Heart right ventricle (tissue), 16 donors: ENCODE data around the gene DIAPH1. TPM values are rescaled to one million over a fixed set of nuclear protein-coding genes. Genes with fewer than 3 reads are reported as not detected.
A peak's percentile ranks its signal among the peaks of the same experiment; 100 is the strongest.

ENCODE experiments used
- ATAC-seq, 8 donors: fragments of 200-7000 bp; cut with Tn5 transposase; one replicate each; pipeline ENCODE4 v1.9.1; 2020; ENCODE audit warnings: mild to moderate bottlenecking in 8 of 8, moderate library complexity in 8 of 8, moderate number of reproducible peaks in 1 of 8
- DNase-seq, 2 donors: peaks; one replicate each; pipeline ENCODE4 v3.0.0-alpha.2; 2020
- H3K27ac ChIP-seq, 10 donors: fragments of 200-600 bp; sonication (generic) in 2 of 10; one replicate each; pipeline versions ENCODE4 v1.5.0 to v1.8.0; 2020 to 2022; ENCODE audit warnings: mild to moderate bottlenecking in 3 of 10
- H3K27me3 ChIP-seq, 7 donors: fragments of 200-600 bp; one replicate each; pipeline ENCODE4 v1.8.0; 2021 to 2022; ENCODE audit warnings: mild to moderate bottlenecking in 2 of 7
- H3K36me3 ChIP-seq, 9 donors: fragments of 200-600 bp; sonication (generic) in 1 of 9; one replicate each; pipeline versions ENCODE4 v1.5.0 to v1.8.0; 2020 to 2022; ENCODE audit warnings: mild to moderate bottlenecking in 2 of 9
- H3K4me1 ChIP-seq, 9 donors: fragments of 200-600 bp; sonication (generic) in 1 of 9; one replicate each; pipeline versions ENCODE4 v1.5.0 to v1.8.0; 2020 to 2022; ENCODE audit warnings: mild to moderate bottlenecking in 4 of 9
- H3K4me3 ChIP-seq, 10 donors: fragments of 200-600 bp; sonication (generic) in 2 of 10; one replicate each; pipeline versions ENCODE4 v1.5.0 to v1.8.0; 2020 to 2022; ENCODE audit warnings: mild to moderate bottlenecking in 7 of 10, moderate library complexity in 2 of 10
- H3K9me3 ChIP-seq, 11 donors: fragments of 200-600 bp in 10 of 11; sonication (generic) in 2 of 11; one replicate each; pipeline versions ENCODE4 v1.5.0 to v1.8.0; 2013 to 2022; ENCODE audit warnings: mild to moderate bottlenecking in 2 of 11, control low read depth in 1 of 11, moderate library complexity in 1 of 11
- CTCF ChIP-seq, 9 donors: fragments of 200-600 bp; sonication (generic) in 2 of 9; IDR thresholded peaks; one replicate each; pipeline versions ENCODE4 v1.5.0 to v1.8.0; 2021 to 2022; ENCODE audit warnings: antibody characterized with exemption in 9 of 9, mild to moderate bottlenecking in 5 of 9, moderate library complexity in 1 of 9
- WGBS, 2 donors: extraction: QIAGEN DNeasy Blood & Tissue Kit; methylation state at CpG; one replicate each; pipeline ENCODE4 v1.1.7; 2013; ENCODE audit warnings: inconsistent platforms in 1 of 2; 5-methylcytosine and 5-hydroxymethylcytosine counted together
- intact Hi-C, 10 donors: fragments of 100-400 bp; cut with DNase I; formaldehyde crosslinking; loops; one replicate each; pipeline versions ENCODE4 v1.11.1 to v1.14.2; 2022
- polyA plus RNA-seq, 2 donors: library from polyadenylated mRNA; stranded (reverse); fragments of 200-250 nt; gene quantifications; one replicate each; pipeline ENCODE4 v1.2.3, GENCODE V29; 2013
- total RNA-seq, 10 donors: library from RNA; stranded (reverse); fragmentation: NEBNext Ultra II Directional in 3 of 10; extraction: Animal tissue kit (Norgen Biotek cat#: 25700) in 3 of 10; gene quantifications; one replicate each; pipeline versions ENCODE4 v1.2.1 to v1.2.4, GENCODE V29; 2021 to 2023
- donor health status: Arrhythmogenic right ventricular cardiomyopathy.
- donor health status: ischemic (EF 13 %, LVEDD 7.1; RV severe dilation, severe dysfunction).
- donor health status: healthy with polysubstance abuse.
- donor health status: DM: no; HTN: yes; CAD: no.
- donor health status: DM: no; HTN: no; CAD: no.
- donor health status: ischemic (EF 25% LVEDD 6.9; RV normal size, moderate dysfunction).
- donor health status: ischemic (EF 25% LVEDD 5.7; RV mildly dilated, moderate dysfunction).
- donor health status: healthy.
- donor health status: DM: yes; HTN: yes; CAD: no.
- donor health status: Ischemic cardiomyopathy.
- donor health status: ischemic (EF 35%, LVEDD 5.7; RV mildly dilated, moderate dysfunction).
- donor health status: nonischemic (EF 11% LVEDD 7.7; RV severe dilation, severe dysfunction).
- donor health status: DM: yes; HTN: yes; CAD: no.
- donor health status: PGD.
- donor health status: ischemic (EF 29% LVEDD 5.4; RV normal size, mild dysfunction).
- donor health status: nonischemic (EF 23%, LVEDD 6.1; RV moderate dilation, normal function).

DIAPH1 gene
- total and polyA plus RNA-seq, 12 donors: 27.3 to 93.2 (median 45.6) TPM

- Histone ChIP-seq H3K27me3 (no peaks in the 10 kb centered on the region), H3K27ac (peak overlapping the region in 1 of 10 donors; percentile 23), H3K4me1 (peaks cover 0 to 46% (median 16%) of the 10 kb centered on the region in 9 donors), H3K36me3 (peaks cover 0 to 92% (median 12%) of the 10 kb centered on the region in 9 donors), H3K9me3 (no peaks in the 10 kb centered on the region), H3K4me3 (no peak overlapping the region)
- ATAC-seq: no peak
- intact Hi-C loops: loop anchor here in 9 of 10 donors (2.0 to 10.0 kb wide), 11 partner anchors 221 to 481 kb away; partner anchors contain the start of genes PCDHB13 (in 3 of the 9), PCDHB15 (in 3 of the 9), PCDHB14 (in 2 of the 9) and PCDHB16 (in 1 of the 9)
- WGBS, 2 donors: 95 to 97% methylated on average over 8 of the region's 8 CpGs
- TF ChIP-seq CTCF (IDR thresholded peaks at IDR 0.05): no peak
- DNase-seq: no peak
Observed at GRCh38 chr5:141565826-141566570, 52.8 kb downstream of the DIAPH1 start.

GRCh38 chr5:141564216-141564692, 54.5 kb downstream of the DIAPH1 start:
- no peak overlapping the region for H3K4me3 ChIP-seq
- DNase-seq (peak in 1 of 2 donors; percentile 86), ATAC-seq (peak; percentile 39 to 69 (median 57))
- intact Hi-C loops: loop anchor here (1.0 to 10.0 kb wide), 22 partner anchors 37 to 479 kb away; partner anchors contain the start of genes PCDHB15 (in 5 of the 10), PCDHGA3 (in 4 of the 10), PCDHB13 (in 3 of the 10) and PCDHB16 (in 3 of the 10)
- TF ChIP-seq CTCF (IDR thresholded peaks at IDR 0.05): peak; percentile 89 to 99 (median 94)
- peaks cover 0 to 75% (median 9%) of the 10 kb centered on the region in 9 donors for H3K36me3 ChIP-seq
- no peaks in the 10 kb centered on the region for H3K27me3 ChIP-seq
- no peaks in the 10 kb centered on the region for H3K9me3 ChIP-seq
- peaks cover 4 to 51% (median 30%) of the 10 kb centered on the region in 9 donors for H3K4me1 ChIP-seq
- WGBS, 2 donors: 11 to 19% methylated on average over 5 of the region's 5 CpGs
- peak overlapping the region in 9 of 10 donors; percentile 39 to 78 (median 62) for H3K27ac ChIP-seq

- peak; percentile 81 to 88 (median 84) for ATAC-seq
- peak; percentile 80 to 96 (median 89) for TF ChIP-seq CTCF (IDR thresholded peaks at IDR 0.05)
- no peaks in the 10 kb centered on the region for H3K9me3 ChIP-seq
- H3K27ac ChIP-seq: peak overlapping the region; percentile 78 to 95 (median 87)
- DNase-seq: peak; percentile 69 to 95
- peak overlapping the region in 5 of 10 donors; percentile 2 to 39 (median 15) for H3K4me3 ChIP-seq
- intact Hi-C loops: loop anchor here (2.0 to 10.0 kb wide), 25 partner anchors 34 to 476 kb away; partner anchors contain the start of genes PCDHB15 (in 5 of the 10), PCDHGA3 (in 4 of the 10), PCDHGB7 (in 4 of the 10) and TAF7 (in 4 of the 10)
- 12 to 20% methylated on average over 9 of the region's 9 CpGs for WGBS, 2 donors
- peaks cover 6 to 63% (median 47%) of the 10 kb centered on the region in 9 donors for H3K4me1 ChIP-seq
- H3K36me3 ChIP-seq: peaks cover 0 to 51% (median 0%) of the 10 kb centered on the region in 9 donors
- H3K27me3 ChIP-seq: no peaks in the 10 kb centered on the region
Observed at GRCh38 chr5:141560725-141561483, 57.9 kb downstream of the DIAPH1 start.
